ENCODE results near the gene APEX2.

Gene APEX2

DNA sequence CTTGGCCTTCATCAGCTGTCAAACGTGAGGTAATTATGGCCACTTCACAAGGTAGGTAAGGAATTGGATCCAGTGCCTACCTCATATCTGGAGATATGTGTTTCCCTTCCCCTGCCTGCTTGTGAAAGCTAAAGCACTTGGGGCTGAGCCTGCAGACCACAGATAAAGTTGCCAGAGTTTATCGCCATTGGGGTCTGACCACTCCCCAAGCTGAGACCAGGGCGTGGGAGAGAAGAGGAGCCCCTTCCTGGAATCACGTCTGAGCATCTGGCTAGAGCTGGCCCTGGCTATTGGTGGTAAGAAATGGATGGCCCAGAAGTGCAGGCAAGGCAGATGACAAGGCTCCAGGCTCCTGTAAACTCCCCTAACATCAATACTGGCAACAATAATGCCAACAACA lies 27.9 kb downstream of the APEX2 start:
- no peak overlapping the region for H3K4me3 ChIP-seq (ENCODE audit: low read length)
- H3K4me2 ChIP-seq (ENCODE audit: low read length): no peak overlapping the region
- no peaks in the 10 kb centered on the region for H3K9me3 ChIP-seq (ENCODE audit: control insufficient read depth, insufficient read depth, low read length)
- H3K4me1 ChIP-seq (ENCODE audit: control insufficient read depth, low read length): no peaks in the 10 kb centered on the region
- no peaks in the 10 kb centered on the region for H3K9me2 ChIP-seq (replicated peaks; ENCODE audit: control insufficient read depth, low read length)
- no peaks in the 10 kb centered on the region for H4K20me1 ChIP-seq (ENCODE audit: control insufficient read depth, insufficient read depth, low read depth, low read length)
- TF ChIP-seq EZH2phosphoT487 (IDR thresholded peaks at IDR 0.05; ENCODE audit: borderline replicate concordance, low read length): no peak
- TF ChIP-seq, protein P1, sequence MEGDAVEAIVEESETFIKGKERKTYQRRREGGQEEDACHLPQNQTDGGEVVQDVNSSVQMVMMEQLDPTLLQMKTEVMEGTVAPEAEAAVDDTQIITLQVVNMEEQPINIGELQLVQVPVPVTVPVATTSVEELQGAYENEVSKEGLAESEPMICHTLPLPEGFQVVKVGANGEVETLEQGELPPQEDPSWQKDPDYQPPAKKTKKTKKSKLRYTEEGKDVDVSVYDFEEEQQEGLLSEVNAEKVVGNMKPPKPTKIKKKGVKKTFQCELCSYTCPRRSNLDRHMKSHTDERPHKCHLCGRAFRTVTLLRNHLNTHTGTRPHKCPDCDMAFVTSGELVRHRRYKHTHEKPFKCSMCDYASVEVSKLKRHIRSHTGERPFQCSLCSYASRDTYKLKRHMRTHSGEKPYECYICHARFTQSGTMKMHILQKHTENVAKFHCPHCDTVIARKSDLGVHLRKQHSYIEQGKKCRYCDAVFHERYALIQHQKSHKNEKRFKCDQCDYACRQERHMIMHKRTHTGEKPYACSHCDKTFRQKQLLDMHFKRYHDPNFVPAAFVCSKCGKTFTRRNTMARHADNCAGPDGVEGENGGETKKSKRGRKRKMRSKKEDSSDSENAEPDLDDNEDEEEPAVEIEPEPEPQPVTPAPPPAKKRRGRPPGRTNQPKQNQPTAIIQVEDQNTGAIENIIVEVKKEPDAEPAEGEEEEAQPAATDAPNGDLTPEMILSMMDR (IDR thresholded peaks at IDR 0.05; ENCODE audit: low read depth, low read length, poor library complexity, severe bottlenecking): no peak
- no peaks in the 10 kb centered on the region for H3F3A ChIP-seq (ENCODE audit: control insufficient read depth, insufficient read depth)
- H3K27me3 ChIP-seq (ENCODE audit: control insufficient read depth, low read length): no peaks in the 10 kb centered on the region
- H3K79me2 ChIP-seq (ENCODE audit: control insufficient read depth, low read length): no peaks in the 10 kb centered on the region
- no peaks in the 10 kb centered on the region for H3K36me3 ChIP-seq (ENCODE audit: control insufficient read depth, low read length)
- no peak overlapping the region for H3K27ac ChIP-seq (ENCODE audit: low read depth, low read length)

- Histone ChIP-seq H3K4me3 (ENCODE audit: low read length) (no peak overlapping the region), H3K36me3 (ENCODE audit: control insufficient read depth, low read length) (no peaks in the 10 kb centered on the region), H3K4me2 (ENCODE audit: low read length) (no peak overlapping the region), H3K27ac (ENCODE audit: low read depth, low read length) (no peak overlapping the region), H3K9me2 (replicated peaks; ENCODE audit: control insufficient read depth, low read length) (no peaks in the 10 kb centered on the region), H3K4me1 (ENCODE audit: control insufficient read depth, low read length) (no peaks in the 10 kb centered on the region), H3K27me3 (ENCODE audit: control insufficient read depth, low read length) (no peaks in the 10 kb centered on the region), H3K79me2 (ENCODE audit: control insufficient read depth, low read length) (no peaks in the 10 kb centered on the region), H3F3A (ENCODE audit: control insufficient read depth, insufficient read depth) (no peaks in the 10 kb centered on the region), H4K20me1 (ENCODE audit: control insufficient read depth, insufficient read depth, low read depth, low read length) (no peaks in the 10 kb centered on the region), H3K9me3 (ENCODE audit: control insufficient read depth, insufficient read depth, low read length) (no peaks in the 10 kb centered on the region)
- TF ChIP-seq EZH2phosphoT487 (IDR thresholded peaks at IDR 0.05; ENCODE audit: borderline replicate concordance, low read length): no peak
- TF ChIP-seq, protein P1 (IDR thresholded peaks at IDR 0.05; ENCODE audit: low read depth, low read length, poor library complexity, severe bottlenecking): no peak
These were observed 28.4 kb downstream of the APEX2 start for GRCh38 chrX:55028611-55029010.

DNA sequence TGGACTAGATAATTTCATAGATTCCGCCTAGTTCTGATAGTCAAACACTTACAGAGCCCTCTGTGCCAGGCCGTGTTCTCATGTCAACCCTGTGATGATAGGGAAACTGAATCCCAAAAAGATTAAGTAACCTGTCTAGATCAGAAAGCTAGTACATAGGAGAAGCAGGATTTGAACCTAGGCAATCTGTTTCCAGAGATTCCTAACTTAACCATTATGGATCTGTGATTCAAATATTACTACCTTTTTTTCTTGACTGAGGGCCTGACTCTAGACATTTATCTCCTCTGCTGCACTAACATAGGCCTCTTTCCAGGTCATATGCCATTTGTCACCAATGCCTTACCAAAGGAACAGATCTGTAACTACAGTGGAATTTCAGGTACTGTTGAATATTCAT lies 29.1 kb downstream of the APEX2 start:
- Histone ChIP-seq H3K9me2 (replicated peaks; ENCODE audit: control insufficient read depth, low read length) (no peaks in the 10 kb centered on the region), H3K9me3 (ENCODE audit: control insufficient read depth, insufficient read depth, low read length) (no peaks in the 10 kb centered on the region), H3F3A (ENCODE audit: control insufficient read depth, insufficient read depth) (no peaks in the 10 kb centered on the region), H3K36me3 (ENCODE audit: control insufficient read depth, low read length) (no peaks in the 10 kb centered on the region), H4K20me1 (ENCODE audit: control insufficient read depth, insufficient read depth, low read depth, low read length) (no peaks in the 10 kb centered on the region), H3K4me3 (ENCODE audit: low read length) (no peak overlapping the region), H3K27me3 (ENCODE audit: control insufficient read depth, low read length) (no peaks in the 10 kb centered on the region), H3K79me2 (ENCODE audit: control insufficient read depth, low read length) (no peaks in the 10 kb centered on the region), H3K4me2 (ENCODE audit: low read length) (no peak overlapping the region), H3K4me1 (ENCODE audit: control insufficient read depth, low read length) (no peaks in the 10 kb centered on the region), H3K27ac (ENCODE audit: low read depth, low read length) (no peak overlapping the region)
- TF ChIP-seq, protein P1 (IDR thresholded peaks at IDR 0.05; ENCODE audit: low read depth, low read length, poor library complexity, severe bottlenecking): no peak
- TF ChIP-seq EZH2phosphoT487 (IDR thresholded peaks at IDR 0.05; ENCODE audit: borderline replicate concordance, low read length): no peak

Data from DOHH2 (cell line).